Effector memory CD4-positive, alpha-beta T cell (primary cell): ENCODE data around the gene KLC4.

Experiments used
- DNase-seq, 3 donors: peaks; one replicate each; pipeline ENCODE4 v3.0.0-alpha.2; 2020
- H3K27ac ChIP-seq: 2 replicates; pipeline ENCODE4 v1.7.0; 2013; ENCODE audit warnings: mild to moderate bottlenecking, low read length, moderate library complexity; ENCODE audit not compliant: insufficient read depth, poor library complexity, severe bottlenecking
- H3K27me3 ChIP-seq: replicated peaks from 2 replicates; pipeline ENCODE4 v1.7.0; 2013; ENCODE audit warnings: mild to moderate bottlenecking, low read length; ENCODE audit not compliant: insufficient read depth, control insufficient read depth, poor library complexity, severe bottlenecking
- H3K36me3 ChIP-seq: 2 replicates; pipeline ENCODE4 v1.7.0; 2013; ENCODE audit warnings: mild to moderate bottlenecking, low read length, moderate library complexity; ENCODE audit not compliant: control insufficient read depth, insufficient read depth
- H3K4me1 ChIP-seq: 2 replicates; pipeline ENCODE4 v1.7.0; 2013; ENCODE audit warnings: low read length, mild to moderate bottlenecking; ENCODE audit not compliant: control insufficient read depth, insufficient read depth, poor library complexity, severe bottlenecking
- H3K4me3 ChIP-seq: 2 replicates; pipeline ENCODE4 v1.7.0; 2013; ENCODE audit warnings: low read length, low read depth, mild to moderate bottlenecking; ENCODE audit not compliant: insufficient read depth, poor library complexity, severe bottlenecking
- H3K9me3 ChIP-seq: 2 replicates; pipeline ENCODE4 v1.7.0; 2013; ENCODE audit warnings: mild to moderate bottlenecking, low read length, moderate library complexity; ENCODE audit not compliant: control insufficient read depth

KLC4 gene

DNA sequence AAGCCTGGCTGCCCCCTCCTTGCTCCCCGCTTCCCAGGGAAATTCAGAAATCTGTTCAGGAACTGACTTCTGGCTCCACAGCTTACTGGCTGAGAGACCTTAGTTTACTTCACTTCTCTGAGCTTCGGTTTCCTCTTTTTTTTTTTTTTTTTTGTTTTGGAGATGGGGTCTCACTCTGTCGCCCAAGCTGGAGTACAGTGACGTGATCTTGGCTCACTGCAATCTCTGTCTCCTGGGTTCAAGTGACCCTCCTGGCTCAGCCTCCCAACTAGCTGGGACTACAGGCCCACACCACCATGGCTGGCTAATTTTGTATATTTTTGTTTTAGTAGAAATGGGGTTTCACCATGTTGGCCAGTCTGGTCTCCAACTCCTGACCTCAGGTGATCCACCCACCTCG lies 31.6 kb downstream of the KLC4 start:
- Histone ChIP-seq H3K4me3 (no peak overlapping the region), H3K27me3 (no peaks in the 10 kb centered on the region), H3K4me1 (no peaks in the 10 kb centered on the region), H3K36me3 (no peaks in the 10 kb centered on the region), H3K9me3 (no peaks in the 10 kb centered on the region), H3K27ac (no peak overlapping the region)
- no peak for DNase-seq

DNA sequence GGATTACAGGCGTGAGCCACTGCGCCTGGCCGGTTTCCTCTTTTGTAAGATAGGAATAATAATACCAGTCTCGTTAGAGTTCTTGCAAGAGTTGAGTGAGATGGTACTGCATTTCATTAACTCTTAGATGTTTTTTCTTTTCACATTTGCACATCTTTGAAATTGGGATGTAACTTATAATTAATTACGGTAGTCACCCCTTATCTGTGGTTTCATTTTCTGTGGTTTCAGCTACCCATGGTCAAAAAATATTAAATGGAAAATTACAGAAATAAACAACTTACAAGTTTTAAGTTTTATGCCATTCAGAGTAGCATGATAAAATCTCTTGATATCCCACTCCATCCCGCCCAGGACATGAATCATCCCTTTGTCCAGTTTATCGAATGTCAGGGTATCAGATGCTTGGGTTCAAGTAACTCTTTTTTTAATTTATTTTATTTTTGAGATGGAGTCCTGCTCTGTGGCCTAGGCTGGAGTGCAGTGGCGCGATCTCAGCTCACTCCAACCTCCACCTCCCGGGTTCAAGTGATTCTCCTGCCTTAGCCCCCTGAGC lies 32.1 kb downstream of the KLC4 start:
- Histone ChIP-seq H3K27ac (no peak overlapping the region), H3K4me3 (no peak overlapping the region), H3K9me3 (no peaks in the 10 kb centered on the region), H3K4me1 (no peaks in the 10 kb centered on the region), H3K27me3 (no peaks in the 10 kb centered on the region), H3K36me3 (no peaks in the 10 kb centered on the region)
- no peak for DNase-seq

DNA sequence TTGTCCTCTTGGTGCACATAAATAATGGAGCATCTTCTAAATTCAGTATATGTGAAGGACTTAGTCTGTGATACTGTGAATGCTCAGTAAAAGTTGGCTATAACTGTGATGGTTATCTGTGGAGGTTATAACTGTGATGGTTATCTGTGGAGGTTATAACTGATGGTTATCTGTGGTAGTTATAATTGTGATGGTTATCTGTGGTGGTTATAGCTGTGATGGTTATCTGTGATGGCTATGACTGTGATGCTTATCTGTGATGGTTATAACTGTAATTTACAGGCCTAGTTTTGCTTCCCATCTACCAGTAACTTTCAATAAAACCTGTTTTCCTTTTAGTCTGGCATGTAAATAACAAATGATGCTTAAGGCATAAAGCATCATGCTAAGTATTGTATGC lies 33.2 kb downstream of the KLC4 start:
- Histone ChIP-seq H3K36me3 (no peaks in the 10 kb centered on the region), H3K27ac (no peak overlapping the region), H3K9me3 (no peaks in the 10 kb centered on the region), H3K4me3 (no peak overlapping the region), H3K4me1 (no peaks in the 10 kb centered on the region), H3K27me3 (no peaks in the 10 kb centered on the region)
- no peak for DNase-seq

DNA sequence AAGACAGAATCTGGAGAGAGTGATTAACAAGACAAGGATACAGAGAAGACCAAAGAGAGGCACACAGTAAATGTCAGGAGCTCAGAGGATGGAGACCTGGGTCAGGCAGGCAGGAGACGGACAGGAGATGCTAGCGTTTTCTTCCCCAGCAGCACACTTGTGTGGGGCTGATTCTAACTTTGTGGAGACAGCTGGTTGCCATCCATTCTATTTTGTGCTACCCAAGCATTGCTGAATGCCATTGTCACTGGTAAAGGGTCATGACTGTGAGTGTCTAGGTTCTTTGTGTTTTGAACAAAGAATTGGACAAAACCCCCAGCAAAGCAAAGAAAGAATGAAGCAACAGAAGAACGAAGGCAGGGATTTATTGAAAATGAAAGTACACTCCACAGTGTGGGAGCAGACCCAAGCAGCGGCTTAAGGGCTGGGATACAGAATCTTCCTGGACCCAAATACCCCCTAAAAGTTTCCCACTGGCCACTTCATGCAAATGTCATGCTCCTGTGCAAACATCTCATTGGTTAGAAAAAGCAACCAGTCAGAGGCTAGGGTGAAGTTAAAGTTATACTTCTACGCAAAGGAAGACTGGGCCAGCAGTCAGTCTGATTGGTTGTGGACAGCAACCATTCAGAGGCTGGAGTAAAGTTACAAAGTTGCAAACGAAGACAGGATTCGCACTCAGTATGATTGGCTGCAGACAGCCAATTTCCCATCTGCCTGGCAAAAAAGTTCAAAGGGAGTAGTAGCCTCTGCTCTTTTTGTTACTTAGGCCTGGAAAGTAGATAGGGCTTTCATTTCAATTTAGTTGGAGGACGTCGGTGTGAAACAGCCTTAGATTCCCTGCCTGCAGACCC lies 34.2 kb downstream of the KLC4 start:
- H3K36me3 ChIP-seq = no peaks in the 10 kb centered on the region
- no peaks in the 10 kb centered on the region for H3K4me1 ChIP-seq
- H3K27ac ChIP-seq = no peak overlapping the region
- DNase-seq = no peak
- no peaks in the 10 kb centered on the region for H3K27me3 ChIP-seq
- H3K9me3 ChIP-seq = no peaks in the 10 kb centered on the region
- H3K4me3 ChIP-seq = no peak overlapping the region

DNA sequence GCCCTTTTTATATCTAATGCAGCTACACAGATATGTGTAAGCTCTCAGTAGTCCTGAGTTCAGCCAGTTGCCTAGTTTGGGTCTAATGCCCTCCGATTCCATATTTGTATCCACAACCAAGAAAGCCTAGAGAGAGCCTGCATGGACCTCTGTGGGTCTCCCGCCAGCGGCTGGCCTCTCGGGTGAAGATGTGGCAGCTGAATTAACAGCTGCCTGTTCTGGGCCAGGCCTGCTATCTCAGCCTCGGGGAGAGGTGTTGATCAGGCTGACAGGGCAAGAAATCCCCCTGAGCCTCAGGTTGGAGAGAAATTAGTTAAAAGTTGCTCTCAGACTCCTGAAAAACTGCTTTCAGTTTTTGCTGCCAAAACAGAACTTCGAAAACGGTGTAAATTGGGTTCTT lies 36.5 kb downstream of the KLC4 start:
- H3K27me3 ChIP-seq = no peaks in the 10 kb centered on the region
- H3K9me3 ChIP-seq = no peaks in the 10 kb centered on the region
- H3K4me3 ChIP-seq = no peak overlapping the region
- no peaks in the 10 kb centered on the region for H3K4me1 ChIP-seq
- H3K27ac ChIP-seq = no peak overlapping the region
- H3K36me3 ChIP-seq = no peaks in the 10 kb centered on the region
- DNase-seq = no peak

DNA sequence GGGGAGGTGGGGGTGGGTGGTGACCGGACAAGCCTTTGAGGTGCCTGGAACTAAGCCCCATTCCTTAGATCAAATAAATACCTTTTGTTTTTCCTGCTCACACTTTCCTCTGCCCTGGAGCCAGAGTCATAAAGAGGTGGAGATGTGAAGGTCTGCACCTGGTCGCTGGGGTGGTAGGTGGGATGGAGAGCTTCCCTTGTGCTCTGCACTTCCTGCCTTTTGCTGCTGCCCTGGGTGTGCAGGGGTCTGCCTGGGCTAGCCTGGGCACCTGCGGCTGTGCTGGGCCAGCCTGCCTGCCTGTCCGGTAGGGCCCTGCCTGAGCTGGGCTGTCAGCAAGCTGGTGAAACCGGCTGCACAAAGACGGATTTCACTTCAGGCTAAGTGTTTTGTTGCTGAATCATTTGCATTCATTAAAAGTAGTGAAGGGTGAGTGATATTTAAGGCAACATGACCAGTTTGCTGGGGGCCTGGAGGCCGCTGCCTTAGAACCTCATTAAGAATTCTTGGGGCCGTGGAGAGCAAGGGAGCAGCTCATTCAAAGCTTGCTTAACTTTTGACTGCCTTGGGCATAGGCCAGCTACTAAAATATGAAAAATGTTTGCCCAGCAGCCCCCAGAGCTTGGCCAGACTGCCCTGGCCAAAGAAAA lies 37.1 kb downstream of the KLC4 start:
- H3K36me3 ChIP-seq = no peaks in the 10 kb centered on the region
- H3K4me3 ChIP-seq = no peak overlapping the region
- H3K9me3 ChIP-seq = no peaks in the 10 kb centered on the region
- H3K27ac ChIP-seq = no peak overlapping the region
- no peaks in the 10 kb centered on the region for H3K27me3 ChIP-seq
- no peak for DNase-seq
- H3K4me1 ChIP-seq = no peaks in the 10 kb centered on the region

DNA sequence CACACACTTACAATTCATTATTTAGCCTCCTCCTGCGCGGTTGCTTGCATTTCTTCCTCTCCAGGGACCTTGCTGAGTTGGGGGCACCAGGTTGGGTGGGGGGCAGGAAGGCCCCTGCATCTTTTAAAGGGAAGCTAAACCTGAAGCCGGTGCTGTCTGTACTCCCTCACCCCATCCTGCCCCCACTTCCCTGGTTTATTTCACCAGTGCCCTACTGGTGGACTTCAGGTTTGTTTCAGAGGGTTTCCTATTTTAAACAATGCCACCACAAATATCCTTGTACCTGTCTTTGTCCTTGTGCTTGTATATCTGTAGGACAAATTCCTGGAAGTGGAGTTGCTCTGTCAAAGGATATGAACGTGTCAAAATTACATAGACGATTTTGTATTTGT lies 37.7 kb downstream of the KLC4 start:
- no peak for DNase-seq
- Histone ChIP-seq H3K36me3 (no peaks in the 10 kb centered on the region), H3K4me3 (no peak overlapping the region), H3K27ac (no peak overlapping the region), H3K4me1 (no peaks in the 10 kb centered on the region), H3K27me3 (no peaks in the 10 kb centered on the region), H3K9me3 (no peaks in the 10 kb centered on the region)

DNA sequence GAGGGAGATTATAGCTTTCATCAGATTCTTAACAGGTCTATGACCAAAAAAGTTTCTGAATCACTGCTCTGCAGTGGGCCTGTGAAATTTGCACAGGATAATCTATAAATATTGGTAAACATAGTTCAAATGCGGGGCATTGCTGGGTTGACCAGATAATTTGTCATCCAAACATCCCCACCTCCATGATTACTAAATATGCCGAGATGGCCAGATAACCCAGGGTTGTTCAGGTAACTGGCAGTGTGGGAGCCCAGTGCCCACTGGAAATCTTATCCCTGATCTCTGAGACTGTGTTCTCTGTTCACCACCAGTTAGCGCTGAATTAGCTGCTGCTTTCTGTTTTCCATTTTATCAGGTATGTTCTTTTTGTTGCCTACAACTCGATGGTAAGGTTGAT lies 38.1 kb downstream of the KLC4 start:
- no peak overlapping the region for H3K27ac ChIP-seq

DNA sequence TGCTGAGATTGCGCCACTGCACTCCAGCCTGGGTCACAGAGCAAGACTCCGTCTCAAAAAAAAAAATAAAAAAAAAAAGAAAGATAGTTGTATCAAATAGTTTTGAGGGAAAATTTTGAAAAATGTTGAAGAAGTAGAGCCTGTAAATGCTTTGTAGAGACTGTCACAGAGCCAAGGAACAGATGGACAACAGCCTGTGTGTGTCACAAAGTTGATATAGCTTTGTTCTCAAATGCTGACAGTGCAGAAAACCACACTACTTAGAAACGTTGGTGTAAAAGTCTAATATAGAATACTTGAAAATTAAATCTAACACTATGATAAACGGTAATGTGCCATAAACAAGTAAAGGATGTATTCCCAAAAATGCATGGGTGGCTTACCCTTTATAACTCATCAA lies 42.1 kb downstream of the KLC4 start:
- no peak overlapping the region for H3K4me3 ChIP-seq
- no peaks in the 10 kb centered on the region for H3K9me3 ChIP-seq
- no peak overlapping the region for H3K27ac ChIP-seq
- no peaks in the 10 kb centered on the region for H3K36me3 ChIP-seq
- no peaks in the 10 kb centered on the region for H3K27me3 ChIP-seq
- no peaks in the 10 kb centered on the region for H3K4me1 ChIP-seq
- DNase-seq = no peak

More for the DNA sequence above, 38.1 kb downstream of the KLC4 start:
- no peak for DNase-seq
- Histone ChIP-seq H3K9me3 (no peaks in the 10 kb centered on the region), H3K4me3 (no peak overlapping the region), H3K4me1 (no peaks in the 10 kb centered on the region), H3K36me3 (no peaks in the 10 kb centered on the region), H3K27me3 (no peaks in the 10 kb centered on the region)

DNA sequence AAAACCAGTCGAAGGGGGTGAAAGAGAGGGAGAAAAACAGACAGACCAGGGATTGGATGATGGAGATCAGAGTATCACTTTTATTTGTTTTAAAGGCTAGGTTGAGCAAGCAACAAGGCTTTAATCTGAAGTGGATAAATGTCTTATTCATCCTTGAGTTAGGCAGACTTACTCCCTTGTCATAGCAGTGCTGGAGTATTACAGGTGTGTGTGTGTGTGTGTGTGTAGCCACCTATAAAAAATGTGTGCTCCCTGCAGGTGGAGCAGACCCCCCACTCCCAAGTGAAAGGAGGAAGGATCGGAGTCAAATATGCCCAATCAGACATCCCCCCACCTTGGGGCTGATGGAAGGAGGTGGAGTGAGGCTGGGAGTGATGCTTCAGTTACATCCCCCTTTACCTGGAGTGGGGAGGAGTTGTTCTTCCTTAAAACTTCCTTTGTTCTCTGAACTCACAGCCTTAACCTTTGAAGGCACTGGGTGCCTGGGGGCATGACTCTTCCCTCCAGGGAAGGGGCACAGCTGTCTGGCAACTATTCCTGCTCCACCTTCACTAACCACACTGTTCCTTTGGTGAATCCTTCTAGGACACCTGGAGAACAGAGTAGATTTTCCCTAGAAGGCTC lies 43.9 kb downstream of the KLC4 start:
- no peaks in the 10 kb centered on the region for H3K4me1 ChIP-seq
- no peaks in the 10 kb centered on the region for H3K36me3 ChIP-seq
- no peaks in the 10 kb centered on the region for H3K9me3 ChIP-seq
- H3K4me3 ChIP-seq = no peak overlapping the region
- no peak for DNase-seq
- H3K27me3 ChIP-seq = no peaks in the 10 kb centered on the region
- H3K27ac ChIP-seq = no peak overlapping the region
